ENCODE results near the gene NRBP1.

GRCh38 chr2:27485496-27485895 lies 57.1 kb downstream of the NRBP1 start:
- TF ChIP-seq CTCF (IDR thresholded peaks at IDR 0.05 in 8 of 11, conservative IDR thresholded peaks at IDR 0.05 in 3 of 11) (no peak), POLR2A (IDR thresholded peaks at IDR 0.05) (no peak), POLR2AphosphoS5 (IDR thresholded peaks at IDR 0.05) (no peak)

All from spleen (tissue), 7 donors.